GM19395 (cell line): Measurements from ENCODE around the gene SEMA3E.
"Not testable (repeated sequence)": the region's sequence is repeated elsewhere in the genome, so short reads cannot be mapped to it uniquely, and the experiment has no call there.

Source experiments
- ATAC-seq: cut with Tn5 transposase; IDR thresholded peaks from one replicate; pipeline ENCODE4 v1.9.1; 2021; ENCODE audit warnings: mild to moderate bottlenecking, moderate library complexity; ENCODE audit not compliant: unreplicated experiment

The SEMA3E gene

DNA sequence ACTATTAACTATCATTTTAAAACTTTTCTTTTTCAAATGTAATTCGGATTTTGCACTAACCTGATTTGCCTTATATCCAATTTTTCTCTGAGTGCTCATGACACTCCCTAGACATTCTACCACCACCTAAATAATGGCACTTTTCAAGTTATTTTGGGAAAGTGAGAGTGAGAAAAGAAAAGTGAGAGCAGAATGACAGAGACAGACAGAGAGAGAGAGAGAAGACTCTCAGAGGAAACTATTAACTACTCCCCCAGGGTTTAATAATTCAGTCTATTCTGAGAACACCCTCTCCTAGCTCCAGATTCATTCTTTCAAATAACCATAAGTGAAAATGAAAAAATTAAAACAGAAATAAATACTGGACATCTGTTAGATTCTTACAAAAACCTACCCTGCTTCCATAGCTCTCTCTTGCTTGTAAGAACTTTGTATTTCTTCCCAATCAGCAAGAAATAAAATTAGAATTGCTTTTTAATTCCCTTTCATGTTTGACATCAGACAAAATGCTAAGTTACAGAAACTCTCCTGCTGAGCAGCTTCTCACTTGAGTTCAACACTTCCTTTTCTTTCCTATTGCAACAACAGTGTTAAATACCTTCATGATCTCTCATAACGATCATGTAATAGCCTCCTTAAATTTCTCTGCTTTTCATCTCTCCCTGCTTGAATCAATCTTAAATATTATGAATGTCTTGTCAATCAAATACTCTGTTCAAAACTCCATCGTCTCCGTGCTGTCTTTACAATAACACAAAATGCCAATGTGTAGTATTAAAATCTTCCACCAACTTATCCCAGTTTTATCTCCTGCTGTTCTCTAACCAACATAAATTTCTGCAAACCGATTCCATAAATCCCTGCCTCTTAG, 191.7 kb downstream of the SEMA3E start:
- peak; percentile 86 for ATAC-seq

DNA sequence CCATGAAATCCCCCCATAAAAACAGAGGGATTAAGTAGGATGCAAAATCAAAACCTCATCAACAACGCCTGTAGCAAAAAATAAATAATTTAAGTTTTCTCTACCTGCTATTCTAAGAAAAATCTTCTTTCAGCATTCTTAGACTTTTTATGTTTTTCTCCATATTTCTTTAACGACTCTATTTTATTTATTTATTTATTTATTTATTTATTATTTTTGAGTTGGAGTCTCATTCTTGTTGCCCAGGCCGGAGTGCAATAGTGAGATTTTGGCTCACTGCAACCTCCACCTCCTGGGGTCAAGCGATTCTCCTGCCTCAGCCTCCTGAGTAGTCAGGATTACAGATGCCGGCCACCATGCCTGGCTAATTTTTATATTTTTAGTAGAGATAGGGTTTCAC, 192.5 kb downstream of the SEMA3E start:
- no peak for ATAC-seq

DNA sequence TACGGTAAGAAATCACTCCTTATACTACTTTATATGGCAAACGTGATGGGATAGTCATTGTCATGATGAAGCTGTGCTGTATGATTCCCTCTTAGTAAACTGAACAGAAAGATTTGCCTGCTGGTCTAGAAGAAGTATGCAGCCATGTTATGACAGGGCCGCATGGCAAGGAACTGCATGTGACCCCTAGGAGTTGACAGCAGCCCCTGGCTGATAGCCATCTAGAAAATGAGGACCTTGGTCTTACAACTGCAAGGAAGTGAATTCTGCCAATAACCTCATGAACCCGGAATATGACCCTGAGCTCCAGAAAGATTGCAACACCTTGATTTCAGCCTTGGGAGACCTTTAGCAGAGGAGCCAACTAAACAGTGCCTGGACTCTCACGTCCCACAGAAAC, 193.3 kb downstream of the SEMA3E start:
- no peak for ATAC-seq

DNA sequence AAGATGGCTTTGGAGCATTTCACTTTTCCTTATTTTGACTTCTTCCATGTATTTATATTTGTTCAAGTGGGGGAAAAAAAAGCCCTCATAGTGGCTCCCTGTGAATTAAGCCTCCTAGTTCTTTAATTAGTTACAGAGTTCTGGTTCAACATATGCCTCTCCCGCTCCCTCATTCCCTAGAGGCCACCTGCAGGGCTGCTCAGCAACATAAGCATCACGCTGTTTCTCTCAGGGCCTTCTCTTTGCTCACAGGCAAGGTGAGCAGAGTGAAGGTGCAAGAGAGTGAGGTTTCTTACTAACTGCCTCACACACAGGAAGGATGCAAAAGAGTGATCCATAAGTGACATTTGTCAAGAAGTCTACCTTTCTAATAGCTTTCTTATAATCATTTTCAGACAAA, 196.7 kb downstream of the SEMA3E start:
- ATAC-seq, result no peak

DNA sequence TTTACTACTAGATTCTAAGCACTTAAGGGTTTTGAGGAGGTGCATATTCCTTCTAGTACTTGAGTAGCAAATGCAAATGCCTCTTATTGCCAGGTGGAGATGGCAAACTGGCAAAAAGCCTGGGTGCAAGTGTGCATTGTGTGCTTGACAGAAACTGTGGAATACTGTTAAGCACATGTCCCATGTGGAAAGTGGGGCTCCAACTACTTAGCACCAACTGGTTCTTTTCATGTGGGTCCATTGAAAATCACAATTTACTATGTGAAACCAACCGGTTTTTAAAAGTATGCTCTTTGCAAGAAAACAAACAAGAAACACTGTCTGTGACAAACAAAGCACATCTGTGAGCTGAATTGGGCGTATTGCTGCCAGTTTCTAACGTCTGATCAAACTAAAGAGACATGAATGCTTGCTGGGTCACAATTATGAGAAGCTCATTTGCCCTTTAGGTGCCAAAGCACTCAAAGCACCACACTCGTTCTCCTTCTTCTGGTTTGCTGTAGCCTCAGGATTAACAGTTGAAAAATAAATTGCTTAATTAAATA, 197.4 kb downstream of the SEMA3E start:
- ATAC-seq, result no peak

DNA sequence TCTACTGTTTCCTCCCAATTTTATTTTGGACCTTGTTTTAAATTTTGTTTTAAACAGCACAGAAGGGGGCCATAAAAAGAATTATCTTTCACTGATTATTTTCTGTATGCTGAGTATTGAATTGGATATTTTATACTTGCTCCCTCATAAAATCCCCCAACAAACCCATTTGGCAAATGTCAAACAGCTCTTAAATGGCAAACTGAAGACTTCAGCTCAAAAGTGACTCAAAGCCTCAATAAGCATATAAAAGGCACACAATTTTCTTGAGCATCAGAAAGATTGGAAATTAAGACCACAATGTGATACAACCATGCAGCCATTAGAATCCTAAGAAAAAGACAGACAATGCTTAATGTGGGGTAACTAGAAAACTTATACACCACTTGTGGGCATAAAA, 199.2 kb downstream of the SEMA3E start:
- no peak for ATAC-seq

DNA sequence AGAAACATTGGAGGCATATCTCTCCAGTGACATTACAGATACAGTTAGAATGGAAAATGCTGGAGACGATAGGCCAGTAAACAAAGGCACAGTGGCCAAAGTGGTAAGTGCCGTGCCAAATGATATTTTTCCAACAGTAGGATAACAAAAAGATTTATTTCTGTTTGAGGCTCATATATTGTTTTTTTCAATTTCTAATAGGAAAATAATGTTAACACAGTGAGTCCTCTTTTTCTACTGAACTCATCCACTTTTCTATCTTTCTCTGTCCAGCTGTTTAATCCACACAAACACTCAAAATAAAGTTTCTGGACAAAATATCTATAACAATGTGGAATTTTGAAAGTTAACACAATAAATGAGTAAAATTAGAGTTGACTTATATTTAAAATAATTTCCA, 201.3 kb downstream of the SEMA3E start:
- no peak for ATAC-seq

DNA sequence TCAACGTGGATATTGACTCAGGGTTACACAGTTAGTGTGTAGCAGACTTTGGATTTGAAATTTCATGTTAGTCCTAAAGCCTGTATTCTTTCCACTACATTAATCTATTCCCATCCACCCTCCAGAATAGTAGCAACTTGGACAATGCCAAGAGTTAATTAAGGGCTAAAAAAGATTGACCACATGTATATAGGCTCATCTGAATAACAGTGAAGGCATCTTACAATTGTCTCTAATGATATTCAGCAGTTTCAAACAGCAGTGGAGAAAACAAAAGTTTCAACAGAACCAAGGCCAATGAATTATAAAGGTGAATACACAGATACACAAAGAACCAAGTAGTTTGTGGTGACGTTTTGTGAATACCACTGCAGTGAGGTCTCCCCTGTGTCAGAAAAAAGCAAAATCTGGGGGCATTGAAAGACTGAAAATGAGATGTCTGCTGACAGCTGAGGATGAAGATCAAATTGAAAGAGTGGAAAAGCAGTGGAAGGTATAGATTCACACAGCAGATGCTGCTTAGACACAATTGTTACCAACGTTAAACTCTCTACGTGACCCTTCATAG, 202.8 kb downstream of the SEMA3E start:
- no peak for ATAC-seq

DNA sequence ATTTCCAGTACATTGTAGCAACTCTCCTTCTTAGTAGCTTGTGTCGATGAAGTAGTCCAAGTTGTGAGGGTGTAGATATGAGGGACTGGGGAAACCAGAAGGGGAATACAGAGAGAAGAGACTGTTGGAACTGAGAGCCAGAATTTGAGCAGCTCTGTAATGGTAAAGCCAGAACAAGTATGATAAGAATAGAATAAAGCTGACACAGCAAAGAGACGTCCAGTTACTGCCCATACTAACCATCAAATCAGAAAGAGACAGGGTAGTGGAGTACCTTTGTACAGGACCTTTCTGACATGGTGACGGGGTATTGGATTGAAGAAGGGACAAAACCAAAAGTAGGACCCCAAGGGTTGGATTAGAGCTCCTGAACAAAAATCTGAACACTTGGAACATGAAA, 206.0 kb downstream of the SEMA3E start:
- no peak for ATAC-seq

DNA sequence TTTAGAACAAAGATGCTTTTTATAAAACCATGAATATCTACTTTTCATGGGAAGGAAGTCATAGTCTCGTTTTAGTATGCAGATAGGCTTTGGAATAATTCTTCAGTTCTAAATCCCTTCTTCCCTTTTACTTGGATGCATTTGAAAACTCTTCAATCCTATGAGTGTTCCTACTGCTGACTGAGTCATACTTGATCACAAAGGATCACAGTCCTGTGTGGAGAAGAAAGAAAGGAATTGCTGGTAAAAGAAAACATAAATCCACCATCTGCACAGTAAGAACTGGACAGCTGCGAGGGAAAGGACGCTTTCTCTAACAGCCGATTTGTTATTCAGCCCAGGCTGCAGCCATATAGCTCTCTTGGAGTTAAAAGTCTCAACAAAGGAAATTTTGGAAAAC, 209.9 kb downstream of the SEMA3E start:
- ATAC-seq, result no peak

DNA sequence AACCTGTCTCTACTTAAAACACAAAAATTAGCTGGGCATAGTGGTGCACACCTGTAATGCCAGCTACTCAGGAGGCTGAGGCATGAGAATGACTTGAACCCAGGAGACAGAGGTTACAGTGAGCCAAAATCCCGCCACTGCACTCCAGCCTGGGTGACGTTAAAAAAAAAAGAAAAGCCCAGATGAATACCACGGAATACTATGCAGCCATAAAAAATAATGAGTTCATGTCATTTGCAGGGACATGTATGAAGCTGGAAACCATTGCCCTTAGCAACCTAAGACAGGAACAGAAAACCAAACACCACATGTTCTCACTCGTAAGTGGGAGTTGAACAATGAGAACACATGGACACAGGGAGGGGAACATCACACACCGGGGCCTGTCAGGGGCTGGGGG, 218.7 kb downstream of the SEMA3E start:
- not testable (repeated sequence) for ATAC-seq

DNA sequence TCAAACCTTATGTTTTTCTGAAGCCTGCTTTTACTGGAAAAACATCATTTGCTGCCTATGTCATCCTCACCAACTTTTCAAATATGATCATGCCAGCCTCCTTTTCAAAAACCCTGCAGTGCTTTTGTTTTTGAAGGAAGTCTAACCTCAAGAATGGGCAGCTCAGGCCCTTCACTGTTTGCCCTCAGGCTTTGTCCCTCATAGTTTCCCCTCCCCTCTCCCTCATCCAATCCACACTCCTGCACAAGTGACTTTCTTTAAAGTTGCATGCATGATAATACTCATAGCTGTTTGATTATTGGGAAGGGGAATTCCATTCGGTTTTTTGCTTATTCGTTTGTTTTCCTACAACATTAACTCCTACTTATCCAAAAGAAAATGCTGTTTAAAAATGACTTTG, 219.4 kb downstream of the SEMA3E start:
- no peak for ATAC-seq

DNA sequence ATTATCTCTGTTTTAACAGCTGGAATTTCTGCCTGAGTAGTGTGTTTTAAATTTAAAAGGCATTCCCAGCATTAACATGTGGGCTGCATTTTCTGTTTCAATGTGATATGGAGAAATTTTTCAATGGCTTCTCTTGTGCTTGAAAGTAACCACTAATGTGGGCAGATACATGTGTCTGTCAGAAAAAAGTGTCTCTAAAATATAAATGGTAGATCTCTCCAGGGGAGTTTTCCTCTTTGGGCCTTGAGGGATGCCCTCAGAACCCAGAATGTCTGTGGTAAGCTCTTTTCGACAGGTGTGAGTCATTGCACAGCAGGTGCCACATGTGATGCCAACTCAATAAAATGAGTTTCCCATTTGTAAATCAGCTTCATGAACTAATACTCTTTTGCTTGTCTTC, 221.1 kb downstream of the SEMA3E start:
- no peak for ATAC-seq

DNA sequence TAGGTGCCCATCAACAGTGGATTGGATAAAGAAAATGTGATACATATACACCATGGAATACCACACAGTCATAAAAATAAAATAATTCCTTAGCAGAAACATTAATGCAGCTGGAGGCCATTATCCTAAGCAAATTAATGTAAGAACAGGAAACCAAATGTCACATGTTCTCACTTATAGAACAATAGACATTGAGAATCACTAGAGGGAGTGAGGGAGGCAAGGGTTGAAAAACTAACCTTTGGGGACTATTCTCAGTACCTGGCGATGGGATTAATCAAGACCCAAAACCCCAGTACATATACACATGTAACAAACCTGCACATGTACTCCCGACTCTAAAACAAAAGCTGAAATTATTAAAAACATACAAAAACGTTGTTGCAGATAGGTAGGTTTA, 222.6 kb downstream of the SEMA3E start:
- ATAC-seq, result no peak

DNA sequence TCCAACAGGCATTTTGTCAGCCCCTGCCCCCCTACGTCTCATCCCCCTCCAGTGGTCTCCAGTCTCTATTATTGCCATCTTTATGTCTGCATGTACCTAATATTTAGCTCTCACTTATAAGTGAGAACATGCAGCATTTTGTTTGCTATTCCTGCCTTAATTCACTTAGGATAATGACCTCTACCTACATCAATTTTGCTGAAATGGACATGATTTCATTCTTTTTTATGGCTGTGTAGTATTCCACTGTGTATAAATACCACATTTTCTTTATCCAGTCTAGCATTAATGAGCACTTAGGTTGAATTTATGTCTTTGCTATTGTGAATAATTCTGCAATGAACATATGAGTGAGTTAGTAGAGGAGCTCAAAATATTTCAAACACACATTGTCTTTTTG, 229.9 kb downstream of the SEMA3E start:
- ATAC-seq, result no peak

DNA sequence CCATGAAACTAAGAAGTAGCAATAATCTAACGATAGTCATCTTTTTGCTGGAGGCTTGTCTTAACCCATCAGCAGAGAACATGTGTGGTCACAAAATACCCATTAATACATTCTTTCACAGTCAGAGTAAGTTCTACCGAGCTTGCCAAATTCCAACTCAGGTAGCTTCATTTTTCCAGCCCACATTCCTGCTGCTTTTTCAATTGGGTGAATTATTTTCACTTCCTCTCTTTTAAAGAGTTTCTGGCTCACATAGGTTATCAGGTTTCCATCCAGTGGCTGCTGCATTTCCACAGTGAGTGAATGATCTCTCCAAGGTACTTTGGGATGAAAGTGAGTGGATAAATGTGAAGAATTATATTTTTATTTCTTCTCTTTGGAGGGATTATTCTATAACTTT, 233.1 kb downstream of the SEMA3E start:
- ATAC-seq, result no peak

DNA sequence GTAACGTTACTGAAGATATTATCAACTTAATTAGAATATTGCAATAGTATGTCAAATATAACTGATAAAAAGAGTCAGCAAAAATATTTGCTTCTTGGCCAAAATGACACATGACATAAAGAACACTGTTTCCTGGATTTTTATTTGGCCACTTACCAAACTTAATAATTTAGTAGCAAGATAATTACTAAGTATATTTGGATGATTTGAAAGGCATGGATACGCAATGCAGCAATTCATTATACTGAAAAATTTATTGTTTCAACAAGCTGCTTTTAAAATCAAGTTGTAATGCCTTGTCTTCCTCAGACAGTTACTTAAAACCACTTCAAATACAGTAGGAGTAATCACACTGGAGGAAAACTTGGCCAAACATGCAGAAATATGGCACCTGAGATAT, 234.0 kb downstream of the SEMA3E start:
- no peak for ATAC-seq

DNA sequence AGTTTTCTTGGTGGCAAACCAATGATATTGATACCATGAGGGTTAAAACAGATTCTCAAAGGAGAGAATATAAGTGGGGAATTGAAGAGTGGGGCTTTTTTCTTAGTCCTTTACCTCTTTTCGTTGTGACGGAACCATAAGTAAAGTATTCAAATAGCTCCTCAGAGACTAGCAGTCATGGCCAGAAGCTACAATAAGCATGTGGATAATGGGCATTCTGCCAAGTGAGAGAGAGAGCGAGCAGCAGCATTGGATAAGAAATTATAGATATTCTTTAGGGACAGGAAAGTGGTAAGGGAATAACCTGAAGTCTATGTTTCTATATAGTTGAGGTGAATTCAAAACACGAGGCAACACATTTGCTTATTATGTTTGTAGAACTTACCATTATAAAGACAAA, 235.1 kb downstream of the SEMA3E start:
- ATAC-seq, result no peak

DNA sequence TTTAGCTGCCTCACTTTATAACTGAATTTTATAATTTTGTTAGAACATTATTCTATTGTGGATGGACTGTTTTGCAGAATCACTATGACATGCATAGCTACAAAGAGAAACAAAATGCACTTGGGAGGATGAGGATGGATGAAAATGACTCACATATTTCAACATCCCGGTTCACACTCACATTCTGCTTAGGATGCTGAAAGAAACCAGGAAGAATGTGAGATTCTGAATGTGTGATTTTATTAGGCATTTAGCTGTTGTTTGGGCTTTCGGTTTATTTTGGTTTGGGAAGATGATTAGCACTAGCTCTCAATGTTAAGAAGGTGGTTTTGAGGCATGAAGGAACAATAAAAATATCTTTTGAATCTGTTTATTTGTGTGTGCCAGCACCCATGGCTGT, 235.5 kb downstream of the SEMA3E start:
- no peak for ATAC-seq

DNA sequence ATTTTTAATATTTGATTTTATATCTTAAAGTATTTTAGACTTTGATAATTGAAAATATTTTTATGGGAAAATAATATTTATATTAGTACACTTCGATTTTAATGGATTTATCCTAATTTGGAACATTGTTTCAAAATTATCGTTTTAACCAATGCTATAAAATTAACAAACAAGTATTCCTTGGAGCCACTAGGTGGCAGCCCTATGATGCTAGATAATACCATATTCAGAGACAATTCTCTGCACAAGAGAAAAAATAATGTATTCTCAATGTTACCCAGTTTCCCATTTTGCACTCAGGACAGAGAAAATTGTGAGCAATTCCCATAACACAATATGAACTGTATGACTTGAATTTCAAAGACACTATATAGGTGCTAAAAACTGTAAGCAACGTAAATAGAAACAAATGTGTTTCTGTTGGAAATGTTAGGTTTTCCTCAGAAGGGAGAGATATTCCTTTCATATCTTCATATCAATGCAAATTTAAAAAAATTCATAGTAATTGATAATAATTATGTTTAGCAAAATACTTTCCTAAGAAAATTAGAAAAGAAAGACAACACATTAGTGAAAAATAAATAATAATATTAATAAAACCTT, 237.8 kb downstream of the SEMA3E start:
- peak; percentile 67 for ATAC-seq

DNA sequence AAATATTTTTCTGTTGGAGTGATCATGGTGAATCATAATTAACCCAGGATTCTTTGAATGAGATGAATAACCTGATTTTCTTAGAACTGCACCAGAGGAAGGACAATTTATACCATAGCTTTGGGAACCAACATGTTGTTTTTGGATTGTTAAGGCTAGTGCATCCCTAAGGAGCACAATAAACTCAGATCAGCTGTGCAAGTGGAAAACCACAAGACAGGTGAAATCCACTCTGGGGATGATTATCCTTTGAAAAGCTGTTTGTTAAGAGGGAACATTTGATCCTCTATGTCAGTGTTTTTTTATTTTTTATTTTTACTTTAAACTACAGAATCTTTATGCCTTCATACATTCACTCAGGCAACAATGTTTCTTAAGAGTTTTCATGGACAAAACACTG, 254.2 kb downstream of the SEMA3E start:
- no peak for ATAC-seq

DNA sequence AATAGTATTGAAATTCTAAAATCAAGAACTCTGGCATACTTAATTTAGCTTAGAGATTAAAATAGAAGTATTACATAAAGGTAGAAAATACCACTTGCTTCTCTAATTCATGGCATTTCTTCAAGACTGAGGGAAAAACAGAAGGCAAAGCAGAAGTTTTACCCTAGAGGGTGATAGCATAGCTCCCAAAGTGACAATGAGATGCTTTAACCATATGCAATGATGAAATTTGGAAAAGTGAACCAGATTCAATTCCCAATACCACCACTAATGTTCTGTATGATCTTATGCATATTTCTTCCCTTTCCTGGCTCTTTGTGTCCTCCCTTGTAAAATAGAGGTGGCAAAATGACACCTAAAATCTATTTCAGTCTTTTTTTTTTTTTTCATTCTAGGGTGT, 260.5 kb downstream of the SEMA3E start:
- no peak for ATAC-seq
